ENCODE measurements around the gene ARHGAP10.

The ARHGAP10 gene

GRCh38 chr4:147732518-147733235, 789 bp downstream of the ARHGAP10 start:
- DNase-seq: no peak

- no peak for DNase-seq
Observed at GRCh38 chr4:147733716-147734344, 1.9 kb downstream of the ARHGAP10 start.

GRCh38 chr4:147734496-147734895, 2.6 kb downstream of the ARHGAP10 start:
- no peak for DNase-seq

- DNase-seq: no peak
Observed at GRCh38 chr4:147735413-147736301, 3.8 kb downstream of the ARHGAP10 start.

- DNase-seq: no peak
Observed at GRCh38 chr4:147736458-147736857, 4.6 kb downstream of the ARHGAP10 start.

- no peak for DNase-seq
Observed at GRCh38 chr4:147737623-147738022, 5.7 kb downstream of the ARHGAP10 start.

GRCh38 chr4:147739239-147739823, 7.4 kb downstream of the ARHGAP10 start:
- DNase-seq: no peak

GRCh38 chr4:147740176-147740575, 8.3 kb downstream of the ARHGAP10 start:
- DNase-seq: no peak

- no peak for DNase-seq
Observed at GRCh38 chr4:147741190-147741788, 9.4 kb downstream of the ARHGAP10 start.

- DNase-seq: no peak
Observed at GRCh38 chr4:147747787-147748454, 16.0 kb downstream of the ARHGAP10 start.

- no peak for DNase-seq
Observed at GRCh38 chr4:147749811-147750321, 18.0 kb downstream of the ARHGAP10 start.

GRCh38 chr4:147753047-147753446, 21.2 kb downstream of the ARHGAP10 start:
- DNase-seq: no peak

- DNase-seq: no peak
Observed at GRCh38 chr4:147754037-147754445, 22.2 kb downstream of the ARHGAP10 start.

- no peak for DNase-seq
Observed at GRCh38 chr4:147755561-147756295, 23.8 kb downstream of the ARHGAP10 start.

GRCh38 chr4:147756417-147756816, 24.5 kb downstream of the ARHGAP10 start:
- DNase-seq: no peak

GRCh38 chr4:147760176-147760575, 28.3 kb downstream of the ARHGAP10 start:
- DNase-seq: no peak

GRCh38 chr4:147760695-147761094, 28.8 kb downstream of the ARHGAP10 start:
- DNase-seq: no peak

- DNase-seq: no peak
Observed at GRCh38 chr4:147761218-147761883, 29.5 kb downstream of the ARHGAP10 start.

- DNase-seq: no peak
Observed at GRCh38 chr4:147764337-147764736, 32.4 kb downstream of the ARHGAP10 start.

- DNase-seq: no peak
Observed at GRCh38 chr4:147765121-147765529, 33.2 kb downstream of the ARHGAP10 start.

GRCh38 chr4:147768113-147768512, 36.2 kb downstream of the ARHGAP10 start:
- no peak for DNase-seq

Data from activated naive CD4-positive, alpha-beta T cell treated with anti-CD3 and anti-CD28 coated beads, Interleukin-2, amount 50 U/mL, for 16 hours (primary cell).